HepG2 (cell line): ENCODE results near the gene PIP4K2B. TPM values are rescaled to one million over a fixed set of nuclear protein-coding genes. Genes with fewer than 3 reads are reported as not detected.

Experiments
- ATAC-seq: fragments of 200-7000 bp; cut with Tn5 transposase; 3 replicates; pipeline ENCODE4 v1.9.1; 2020; ENCODE audit warnings: mild to moderate bottlenecking, moderate library complexity
- BruUV-seq: library from RNA; stranded (reverse); fragments of 400-500 nt; replicated peaks from 2 replicates; lab custom pipeline; 2021; lab: Mats Ljungman, UMichigan
- CTCF ChIA-PET: fragments of 300-600 bp; formaldehyde crosslinking; extraction: SDS; loops from one replicate; lab custom pipeline; 2021; ENCODE audit warnings: low total read pairs, inconsistent platforms, low intra/inter-chr PET ratio; lab: Yijun Ruan, JAX
- POLR2A ChIA-PET: fragments of 350-600 bp; sonication (Branson Sonifier 250); formaldehyde crosslinking; loops from one replicate; lab custom pipeline; 2020; ENCODE audit warnings: antibody characterized with exemption, inconsistent platforms; lab: Yijun Ruan, JAX
- DNase-seq: peaks from one replicate; pipeline ENCODE4 v3.0.0-alpha.2; 2015; ENCODE audit warnings: low spot score
- FAIRE-seq: peaks from 3 replicates; lab custom pipeline; 2011; peaks lifted over from hg19 to GRCh38; lab: Jason Lieb, UNC
- H2AFZ ChIP-seq: one replicate; pipeline ENCODE4 v1.6.1; 2011; ENCODE audit warnings: low read length, inconsistent platforms
- H3K27ac ChIP-seq: fragments of 300-600 bp; 3 replicates; pipeline ENCODE4 v1.8.0; 2011; ENCODE audit warnings: mixed run types, mild to moderate bottlenecking, mixed read lengths, low read length, inconsistent platforms; ENCODE audit not compliant: insufficient read depth; ENCODE audit errors: extremely low read length
- H3K27me3 ChIP-seq, 2 experiments: fragments of 200-600 bp in 1 of 2; 2 replicates in 1 of 2; 3 replicates in 1 of 2; pipeline versions ENCODE4 v1.6.0 to v1.8.0; 2011; ENCODE audit warnings: low read length in 2 of 2, mild to moderate bottlenecking in 2 of 2, moderate library complexity in 2 of 2, inconsistent platforms in 1 of 2; ENCODE audit not compliant: insufficient read depth in 2 of 2, control insufficient read depth in 1 of 2
- H3K36me3 ChIP-seq, 2 experiments: fragments of 200-600 bp in 1 of 2; replicated peaks in 1 of 2; 2 replicates in 1 of 2; 3 replicates in 1 of 2; pipeline versions ENCODE4 v1.5.1 to v1.8.0; 2011; ENCODE audit warnings: low read length in 2 of 2, inconsistent platforms in 1 of 2; ENCODE audit not compliant: insufficient read depth in 2 of 2, control insufficient read depth in 1 of 2
- H3K4me1 ChIP-seq: 2 replicates; pipeline ENCODE4 v1.5.1; 2012; ENCODE audit warnings: low read length, inconsistent platforms; ENCODE audit not compliant: insufficient read depth
- H3K4me2 ChIP-seq: 2 replicates; pipeline ENCODE4 v1.6.0; 2011; ENCODE audit warnings: low read depth, low read length, inconsistent platforms
- H3K4me3 ChIP-seq, 3 experiments: fragments of 200-600 bp in 1 of 3; sonication (generic), shearing (Covaris generic) in 1 of 3; replicated peaks in 1 of 3; 2 replicates each; pipeline ENCODE4 v1.5.1; 2011 to 2016; ENCODE audit warnings: low read length in 3 of 3, inconsistent platforms in 2 of 3, low read depth in 2 of 3, mild to moderate bottlenecking in 2 of 3, control low read depth in 1 of 3, mixed read lengths in 1 of 3; ENCODE audit not compliant: insufficient read depth in 1 of 3
- H3K79me2 ChIP-seq: one replicate; pipeline ENCODE4 v1.6.1; 2011; ENCODE audit warnings: low read length, inconsistent platforms; ENCODE audit not compliant: insufficient read depth
- H3K9ac ChIP-seq: 2 replicates; pipeline ENCODE4 v1.6.0; 2011; ENCODE audit warnings: mild to moderate bottlenecking, low read depth, low read length, inconsistent platforms; ENCODE audit not compliant: insufficient read depth
- H3K9me3 ChIP-seq: 2 replicates; pipeline ENCODE4 v1.5.1; 2012; ENCODE audit warnings: mild to moderate bottlenecking, low read length
- H4K20me1 ChIP-seq: 2 replicates; pipeline ENCODE4 v1.6.0; 2011; ENCODE audit warnings: inconsistent platforms, mild to moderate bottlenecking, low read length, moderate library complexity; ENCODE audit not compliant: insufficient read depth
- ARID3A ChIP-seq: IDR thresholded peaks from 2 replicates; pipeline ENCODE4 v1.6.1; 2012; ENCODE audit warnings: low read depth, low read length, improper control_type of control experiment
- CBX5 ChIP-seq: sonication (generic); formaldehyde crosslinking; IDR thresholded peaks from 2 replicates; pipeline ENCODE4 v1.4.0; 2020; ENCODE audit warnings: missing genetic modification reagents, borderline replicate concordance
- DZIP1 ChIP-seq: sonication (generic); formaldehyde crosslinking; IDR thresholded peaks from 2 replicates; pipeline ENCODE4 v1.5.0; 2020; ENCODE audit warnings: mild to moderate bottlenecking, missing genetic modification reagents
- KDM2A ChIP-seq: sonication (generic); formaldehyde crosslinking; IDR thresholded peaks from 2 replicates; pipeline ENCODE4 v1.4.0; 2020; ENCODE audit warnings: low read depth, missing genetic modification reagents, borderline replicate concordance
- KLF16 ChIP-seq, 2 experiments: sonication (generic) in 1 of 2; formaldehyde crosslinking in 1 of 2; IDR thresholded peaks; 2 replicates each; pipeline versions ENCODE4 v1.6.1 to v1.8.0; 2016 to 2023; ENCODE audit warnings: missing genetic modification reagents in 2 of 2, missing compliant biosample characterization in 1 of 2
- PHF21A ChIP-seq: sonication (generic); formaldehyde crosslinking; IDR thresholded peaks from 2 replicates; pipeline ENCODE4 v1.5.0; 2020; ENCODE audit warnings: mild to moderate bottlenecking, missing genetic modification reagents
- RFX1 ChIP-seq: fragments of 450-650 bp; IDR thresholded peaks from 2 replicates; pipeline ENCODE4 v1.6.1; 2017
- SIN3B ChIP-seq: fragments of 150-350 bp; IDR thresholded peaks from 2 replicates; pipeline ENCODE4 v1.6.1; 2014; ENCODE audit warnings: low read length
- SMC3 ChIP-seq: IDR thresholded peaks from 2 replicates; pipeline ENCODE4 v1.6.1; 2011; ENCODE audit warnings: low read length, improper control_type of control experiment
- ZNF180 ChIP-seq: sonication (generic); formaldehyde crosslinking; IDR thresholded peaks from 2 replicates; pipeline ENCODE4 v1.4.0; 2020; ENCODE audit warnings: low read depth, missing genetic modification reagents, borderline replicate concordance
- ZNF331 ChIP-seq: sonication (generic); formaldehyde crosslinking; IDR thresholded peaks from 2 replicates; pipeline ENCODE4 v1.4.0; 2020; ENCODE audit warnings: missing genetic modification reagents
- ZNF337 ChIP-seq: sonication (generic); formaldehyde crosslinking; IDR thresholded peaks from 2 replicates; pipeline ENCODE4 v1.5.1; 2020; ENCODE audit warnings: missing genetic modification reagents, low read depth, mild to moderate bottlenecking, borderline replicate concordance
- ZNF558 ChIP-seq: sonication (generic); formaldehyde crosslinking; IDR thresholded peaks from 2 replicates; pipeline ENCODE4 v1.9.0; 2022; ENCODE audit warnings: mild to moderate bottlenecking, missing genetic modification reagents, borderline replicate concordance
- ZNF678 ChIP-seq: sonication (generic); formaldehyde crosslinking; IDR thresholded peaks from 2 replicates; pipeline ENCODE4 v1.4.0; 2020; ENCODE audit warnings: mild to moderate bottlenecking, missing genetic modification reagents
- whole genome bisulfite sequencing: methylation state at CpG from one replicate; pipeline ENCODE4 v1.1.6; 2017; ENCODE audit warnings: low lambda C conversion rate; 5-methylcytosine and 5-hydroxymethylcytosine counted together
- in situ Hi-C: cut with HindIII; loops from 2 replicates; pipeline ENCODE4 v1.10.0; 2017; ENCODE audit warnings: low pct_unique_long_range_greater_than_20kb; ENCODE audit not compliant: extremely low pct_ligation_motif_present
- intact Hi-C: fragments of 100-400 bp; cut with micrococcal nuclease; formaldehyde crosslinking; loops from one replicate; pipeline ENCODE4 v1.10.0; 2022; ENCODE audit not compliant: unreplicated experiment
- polyA plus RNA-seq, 8 experiments: library from polyadenylated mRNA; depleted of rRNA in 3 of 8; stranded (reverse) in 7 of 8; unstranded in 1 of 8; fragments of >200 nt; fragmentation: Illumina TruSeq in 4 of 8; extraction: Trizol in 4 of 8; gene quantifications; 2 replicates each; pipeline versions ENCODE4 v1.2.1 to v1.2.3, GENCODE V29; 2011 to 2016; ENCODE audit warnings: low read depth in 4 of 8, missing spikeins in 1 of 8, mixed read lengths in 1 of 8; ENCODE audit not compliant: insufficient read depth in 1 of 8
- total RNA-seq, 5 experiments: library from RNA; depleted of rRNA; stranded (reverse); fragments of >200 nt; fragmentation: Illumina TruSeq; extraction: Trizol; gene quantifications; 2 replicates each; pipeline ENCODE4 v1.2.3, GENCODE V29; 2016; ENCODE audit warnings: low read depth in 1 of 5

PIP4K2B gene
- total and polyA plus RNA-seq, 2 of the 13 experiments (the other 11 are each of a cell fraction or from before 2014, with no cell fraction given) = 20.4 to 54.0 TPM

GRCh38 chr17:38815576-38816193 is 16.3 kb upstream of the PIP4K2B start:
- Histone ChIP-seq H3K36me3 (peaks cover 25 to 66% of the 10 kb centered on the region in 2 experiments), H3K4me1 (no peaks in the 10 kb centered on the region), H3K79me2 (peaks cover 5% of the 10 kb centered on the region), H3K27me3 (no peaks in the 10 kb centered on the region), H2AFZ (no peak overlapping the region), H3K4me3 (no peak overlapping the region), H3K4me2 (no peak overlapping the region), H3K27ac (no peak overlapping the region), H4K20me1 (no peaks in the 10 kb centered on the region), H3K9me3 (no peaks in the 10 kb centered on the region), H3K9ac (no peak overlapping the region)
- ChIA-PET CTCF (no interaction called here), POLR2A (no interaction called here)
- ATAC-seq (peak; percentile 34; the same call in 2 of the 3 replicates), FAIRE-seq (no peak), DNase-seq (no peak)
- 96% methylated on average over 8 of the region's 8 CpGs for WGBS
- TF ChIP-seq ARID3A = 0 out of 2 replicates have a peak, but pooled peaks have one; percentile 16
- TF ChIP-seq SMC3 = peak; percentile 19; the same call in 1 of the 2 replicates
- no peak for TF ChIP-seq ZNF337 (CRISPR knock-in tag)
- BruUV-seq = no TSS peak
- intact Hi-C loops = no loop called here
- in situ Hi-C loops = no loop called here

GRCh38 chr17:38809828-38810227 is 10.5 kb upstream of the PIP4K2B start:
- TF ChIP-seq ZNF558 (CRISPR knock-in tag) (no peak), ZNF678 (CRISPR knock-in tag) (no peak), ZNF180 (CRISPR knock-in tag) (no peak), PHF21A (no peak), KDM2A (CRISPR knock-in tag) (no peak), SIN3B (no peak), DZIP1 (CRISPR knock-in tag) (no peak), KLF16 (CRISPR knock-in tag; IDR thresholded peaks at IDR 0.05) (no peak), ZNF331 (no peak), CBX5 (CRISPR knock-in tag) (no peak), RFX1 (no peak)
- intact Hi-C loops (no loop called here), in situ Hi-C loops (no loop called here)
- Histone ChIP-seq H3K27ac (no peak overlapping the region), H3K4me3 (no peak overlapping the region), H2AFZ (no peak overlapping the region), H3K36me3 (peaks cover 38 to 75% of the 10 kb centered on the region in 2 experiments), H3K4me2 (no peak overlapping the region), H3K79me2 (no peaks in the 10 kb centered on the region), H3K9me3 (no peaks in the 10 kb centered on the region), H4K20me1 (no peaks in the 10 kb centered on the region), H3K9ac (no peak overlapping the region), H3K4me1 (no peaks in the 10 kb centered on the region), H3K27me3 (no peaks in the 10 kb centered on the region)
- no peak for ATAC-seq
- no peak for FAIRE-seq
- CTCF ChIA-PET = no interaction called here
- no peak for DNase-seq
- 94% methylated on average over 7 of the region's 7 CpGs for WGBS
- BruUV-seq = TSS peak; percentile 40
- POLR2A ChIA-PET = interaction anchor here (1.5 kb wide), 1 partner anchor 44 kb away, joined by 3 read pairs; the partner anchor contains the start of gene RPL23
